HL-60 (cell line): ENCODE results near the gene TIPARP.

Source experiments
- POLR2AphosphoS5 ChIP-seq: IDR thresholded peaks from 2 replicates; pipeline ENCODE4 v1.6.1; 2012; ENCODE audit warnings: low read depth
- TF ChIP-seq, protein P1 (sequence below): IDR thresholded peaks from one replicate; pipeline ENCODE4 v1.5.1; 2011; ENCODE audit warnings: low read length, control low read depth, inconsistent platforms; ENCODE audit not compliant: insufficient read depth

GRCh38 chr3:156725682-156726081, 51.3 kb downstream of the TIPARP start:
- no peak for TF ChIP-seq POLR2AphosphoS5
- TF ChIP-seq, protein P1, sequence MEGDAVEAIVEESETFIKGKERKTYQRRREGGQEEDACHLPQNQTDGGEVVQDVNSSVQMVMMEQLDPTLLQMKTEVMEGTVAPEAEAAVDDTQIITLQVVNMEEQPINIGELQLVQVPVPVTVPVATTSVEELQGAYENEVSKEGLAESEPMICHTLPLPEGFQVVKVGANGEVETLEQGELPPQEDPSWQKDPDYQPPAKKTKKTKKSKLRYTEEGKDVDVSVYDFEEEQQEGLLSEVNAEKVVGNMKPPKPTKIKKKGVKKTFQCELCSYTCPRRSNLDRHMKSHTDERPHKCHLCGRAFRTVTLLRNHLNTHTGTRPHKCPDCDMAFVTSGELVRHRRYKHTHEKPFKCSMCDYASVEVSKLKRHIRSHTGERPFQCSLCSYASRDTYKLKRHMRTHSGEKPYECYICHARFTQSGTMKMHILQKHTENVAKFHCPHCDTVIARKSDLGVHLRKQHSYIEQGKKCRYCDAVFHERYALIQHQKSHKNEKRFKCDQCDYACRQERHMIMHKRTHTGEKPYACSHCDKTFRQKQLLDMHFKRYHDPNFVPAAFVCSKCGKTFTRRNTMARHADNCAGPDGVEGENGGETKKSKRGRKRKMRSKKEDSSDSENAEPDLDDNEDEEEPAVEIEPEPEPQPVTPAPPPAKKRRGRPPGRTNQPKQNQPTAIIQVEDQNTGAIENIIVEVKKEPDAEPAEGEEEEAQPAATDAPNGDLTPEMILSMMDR: no peak
